Measurements from ENCODE around the gene BLZF1. TPM values are rescaled to one million over a fixed set of nuclear protein-coding genes. Genes with fewer than 3 reads are reported as not detected.

Gene BLZF1
- total and polyA plus RNA-seq, 4 experiments from 2014 or later: 11.5 to 23.8 (median 17.1) TPM

Other genes with a start within 250 kb of the BLZF1 start
- gene NME7, start 398 bp upstream of the BLZF1 start, total RNA-seq: 10 to 100 TPM; 12.0 to 14.3 TPM
- gene NME7, start 398 bp upstream of the BLZF1 start, polyA plus RNA-seq: 10 to 100 TPM; 19.6 to 22.8 TPM
- under 1 TPM in 1 of 2 experiments, not detected in 1; 0.17 TPM for gene CCDC181, start 59.3 kb downstream of the BLZF1 start, total RNA-seq
- not detected for gene CCDC181, start 59.3 kb downstream of the BLZF1 start, polyA plus RNA-seq
- gene SLC19A2, start 117.7 kb downstream of the BLZF1 start, total RNA-seq: 1 to 10 TPM; 4.1 to 4.5 TPM
- 1 to 10 TPM in 1 of 2 donors, under 1 TPM in 1; 0.41 to 1.0 TPM for gene SLC19A2, start 117.7 kb downstream of the BLZF1 start, polyA plus RNA-seq
- gene F5, start 218.3 kb downstream of the BLZF1 start, total RNA-seq: 1 to 10 TPM; 4.9 to 6.1 TPM
- 1 to 10 TPM; 1.4 to 3.3 TPM for gene F5, start 218.3 kb downstream of the BLZF1 start, polyA plus RNA-seq